Activated T-cell treated with anti-CD3 and anti-CD28 coated beads, Interleukin-2, amount 50 U/mL, for 4 hours (primary cell): ENCODE measurements around the gene CTNNA2. TPM values are rescaled to one million over a fixed set of nuclear protein-coding genes. Genes with fewer than 3 reads are reported as not detected.

Experiments used
- ATAC-seq, 2 donors: fragments of 200-7000 bp; cut with Tn5 transposase; one replicate each; pipeline ENCODE4 v1.10.0; 2021
- DNase-seq: peaks from one replicate; pipeline ENCODE4 v3.0.0-alpha.2; 2020
- H3K27me3 Mint-ChIP-seq: one replicate; pipeline ENCODE4 v1.8.0; 2021; ENCODE audit warnings: low read depth, mixed read lengths
- H3K36me3 Mint-ChIP-seq: one replicate; pipeline ENCODE4 v1.8.0; 2022; ENCODE audit warnings: mixed read lengths; ENCODE audit not compliant: insufficient read depth
- H3K4me1 Mint-ChIP-seq: one replicate; pipeline ENCODE4 v1.8.0; 2021; ENCODE audit warnings: low read depth, mixed read lengths
- H3K4me3 Mint-ChIP-seq: one replicate; pipeline ENCODE4 v1.8.0; 2021; ENCODE audit warnings: mild to moderate bottlenecking, moderate library complexity, mixed read lengths
- H3K9me3 Mint-ChIP-seq: one replicate; pipeline ENCODE4 v1.8.0; 2021; ENCODE audit warnings: mixed read lengths
- total RNA-seq, 3 donors: library from RNA; stranded (reverse); gene quantifications; one replicate each; pipeline ENCODE4 v1.2.1, GENCODE V29; 2021

CTNNA2 gene
- total RNA-seq, 3 donors from 2014 or later, result 0.08 TPM; not detected in 2

GRCh38 chr2:80591233-80591632 is 1078.4 kb downstream of the CTNNA2 start:
- no peaks in the 10 kb centered on the region for H3K36me3 Mint-ChIP-seq
- ATAC-seq (no peak), DNase-seq (no peak)
- peaks cover 14% of the 10 kb centered on the region for H3K9me3 Mint-ChIP-seq
- H3K4me3 Mint-ChIP-seq, result no peak overlapping the region
- H3K4me1 Mint-ChIP-seq, result no peaks in the 10 kb centered on the region
- H3K27me3 Mint-ChIP-seq, result no peaks in the 10 kb centered on the region

- no peak for DNase-seq
- no peak overlapping the region for H3K4me3 Mint-ChIP-seq
- no peak for ATAC-seq
- peaks cover 14% of the 10 kb centered on the region for H3K9me3 Mint-ChIP-seq
- no peaks in the 10 kb centered on the region for H3K36me3 Mint-ChIP-seq
- H3K27me3 Mint-ChIP-seq, result no peaks in the 10 kb centered on the region
- no peaks in the 10 kb centered on the region for H3K4me1 Mint-ChIP-seq
Observed at GRCh38 chr2:80592106-80592505, 1079.3 kb downstream of the CTNNA2 start.

GRCh38 chr2:80610108-80610507 is 1097.3 kb downstream of the CTNNA2 start:
- no peaks in the 10 kb centered on the region for H3K27me3 Mint-ChIP-seq
- DNase-seq, result no peak
- no peak for ATAC-seq

GRCh38 chr2:80621656-80622055 is 1108.8 kb downstream of the CTNNA2 start:
- Mint-ChIP-seq H3K36me3 (no peaks in the 10 kb centered on the region), H3K27me3 (no peaks in the 10 kb centered on the region), H3K4me1 (no peaks in the 10 kb centered on the region), H3K4me3 (no peak overlapping the region), H3K9me3 (peaks cover 18% of the 10 kb centered on the region)
- ATAC-seq (no peak), DNase-seq (no peak)

More at GRCh38 chr2:80610108-80610507, 1097.3 kb downstream of the CTNNA2 start:
- no peak overlapping the region for H3K4me3 Mint-ChIP-seq
- H3K9me3 Mint-ChIP-seq, result peaks cover 24% of the 10 kb centered on the region
- no peaks in the 10 kb centered on the region for H3K4me1 Mint-ChIP-seq
- H3K36me3 Mint-ChIP-seq, result no peaks in the 10 kb centered on the region

- no peak for ATAC-seq
- Mint-ChIP-seq H3K36me3 (no peaks in the 10 kb centered on the region), H3K27me3 (no peaks in the 10 kb centered on the region), H3K4me3 (no peak overlapping the region), H3K9me3 (peaks cover 20% of the 10 kb centered on the region), H3K4me1 (no peaks in the 10 kb centered on the region)
- no peak for DNase-seq
Observed at GRCh38 chr2:80624062-80624461, 1111.2 kb downstream of the CTNNA2 start.

GRCh38 chr2:80634590-80634989 is 1121.7 kb downstream of the CTNNA2 start:
- no peaks in the 10 kb centered on the region for H3K27me3 Mint-ChIP-seq
- ATAC-seq (no peak), DNase-seq (no peak)
- H3K36me3 Mint-ChIP-seq, result no peaks in the 10 kb centered on the region
- peaks cover 13% of the 10 kb centered on the region for H3K9me3 Mint-ChIP-seq
- H3K4me3 Mint-ChIP-seq, result no peak overlapping the region
- H3K4me1 Mint-ChIP-seq, result no peaks in the 10 kb centered on the region

GRCh38 chr2:80638783-80639182 is 1125.9 kb downstream of the CTNNA2 start:
- no peaks in the 10 kb centered on the region for H3K4me1 Mint-ChIP-seq
- ATAC-seq (no peak), DNase-seq (no peak)
- H3K9me3 Mint-ChIP-seq, result peaks cover 17% of the 10 kb centered on the region
- no peaks in the 10 kb centered on the region for H3K36me3 Mint-ChIP-seq
- H3K4me3 Mint-ChIP-seq, result no peak overlapping the region
- H3K27me3 Mint-ChIP-seq, result no peaks in the 10 kb centered on the region

- no peak overlapping the region for H3K4me3 Mint-ChIP-seq
- no peaks in the 10 kb centered on the region for H3K4me1 Mint-ChIP-seq
- no peaks in the 10 kb centered on the region for H3K36me3 Mint-ChIP-seq
- no peaks in the 10 kb centered on the region for H3K27me3 Mint-ChIP-seq
- H3K9me3 Mint-ChIP-seq, result peaks cover 16% of the 10 kb centered on the region
- ATAC-seq, result no peak
- DNase-seq, result no peak
Observed at GRCh38 chr2:80642465-80642864, 1129.6 kb downstream of the CTNNA2 start.

GRCh38 chr2:80643598-80643997 is 1130.7 kb downstream of the CTNNA2 start:
- DNase-seq (no peak), ATAC-seq (no peak)
- peaks cover 11% of the 10 kb centered on the region for H3K9me3 Mint-ChIP-seq
- no peaks in the 10 kb centered on the region for H3K4me1 Mint-ChIP-seq
- H3K27me3 Mint-ChIP-seq, result no peaks in the 10 kb centered on the region
- H3K4me3 Mint-ChIP-seq, result no peak overlapping the region
- H3K36me3 Mint-ChIP-seq, result no peaks in the 10 kb centered on the region

- peaks cover 37% of the 10 kb centered on the region for H3K9me3 Mint-ChIP-seq
- no peaks in the 10 kb centered on the region for H3K4me1 Mint-ChIP-seq
- no peak for ATAC-seq
Observed at GRCh38 chr2:80651435-80651834, 1138.6 kb downstream of the CTNNA2 start.

GRCh38 chr2:80655265-80655664 is 1142.4 kb downstream of the CTNNA2 start:
- peaks cover 43% of the 10 kb centered on the region for H3K9me3 Mint-ChIP-seq
- no peaks in the 10 kb centered on the region for H3K36me3 Mint-ChIP-seq
- H3K4me1 Mint-ChIP-seq, result no peaks in the 10 kb centered on the region
- no peak overlapping the region for H3K4me3 Mint-ChIP-seq
- ATAC-seq (no peak), DNase-seq (no peak)
- no peaks in the 10 kb centered on the region for H3K27me3 Mint-ChIP-seq

More at GRCh38 chr2:80651435-80651834, 1138.6 kb downstream of the CTNNA2 start:
- no peak overlapping the region for H3K4me3 Mint-ChIP-seq
- DNase-seq, result no peak
- H3K27me3 Mint-ChIP-seq, result no peaks in the 10 kb centered on the region
- no peaks in the 10 kb centered on the region for H3K36me3 Mint-ChIP-seq

- no peak for DNase-seq
- ATAC-seq, result no peak
- H3K4me3 Mint-ChIP-seq, result no peak overlapping the region
- no peaks in the 10 kb centered on the region for H3K4me1 Mint-ChIP-seq
- no peaks in the 10 kb centered on the region for H3K36me3 Mint-ChIP-seq
- no peaks in the 10 kb centered on the region for H3K27me3 Mint-ChIP-seq
- H3K9me3 Mint-ChIP-seq, result peaks cover 7% of the 10 kb centered on the region
Observed at GRCh38 chr2:80670763-80671162, 1157.9 kb downstream of the CTNNA2 start.

GRCh38 chr2:80687524-80687923 is 1174.7 kb downstream of the CTNNA2 start:
- Mint-ChIP-seq H3K4me3 (no peak overlapping the region), H3K36me3 (no peaks in the 10 kb centered on the region), H3K27me3 (no peaks in the 10 kb centered on the region), H3K9me3 (peaks cover 3% of the 10 kb centered on the region), H3K4me1 (no peaks in the 10 kb centered on the region)
- DNase-seq (no peak), ATAC-seq (no peak)

- no peaks in the 10 kb centered on the region for H3K27me3 Mint-ChIP-seq
- peaks cover 7% of the 10 kb centered on the region for H3K9me3 Mint-ChIP-seq
- no peak for ATAC-seq
- no peak overlapping the region for H3K4me3 Mint-ChIP-seq
- H3K36me3 Mint-ChIP-seq, result no peaks in the 10 kb centered on the region
- DNase-seq, result no peak
- H3K4me1 Mint-ChIP-seq, result no peaks in the 10 kb centered on the region
Observed at GRCh38 chr2:80689106-80689505, 1176.3 kb downstream of the CTNNA2 start.
